ENCODE measurements around the gene ADAMTS10.
A peak's percentile ranks its signal among the peaks of the same experiment; 100 is the strongest.

DNA sequence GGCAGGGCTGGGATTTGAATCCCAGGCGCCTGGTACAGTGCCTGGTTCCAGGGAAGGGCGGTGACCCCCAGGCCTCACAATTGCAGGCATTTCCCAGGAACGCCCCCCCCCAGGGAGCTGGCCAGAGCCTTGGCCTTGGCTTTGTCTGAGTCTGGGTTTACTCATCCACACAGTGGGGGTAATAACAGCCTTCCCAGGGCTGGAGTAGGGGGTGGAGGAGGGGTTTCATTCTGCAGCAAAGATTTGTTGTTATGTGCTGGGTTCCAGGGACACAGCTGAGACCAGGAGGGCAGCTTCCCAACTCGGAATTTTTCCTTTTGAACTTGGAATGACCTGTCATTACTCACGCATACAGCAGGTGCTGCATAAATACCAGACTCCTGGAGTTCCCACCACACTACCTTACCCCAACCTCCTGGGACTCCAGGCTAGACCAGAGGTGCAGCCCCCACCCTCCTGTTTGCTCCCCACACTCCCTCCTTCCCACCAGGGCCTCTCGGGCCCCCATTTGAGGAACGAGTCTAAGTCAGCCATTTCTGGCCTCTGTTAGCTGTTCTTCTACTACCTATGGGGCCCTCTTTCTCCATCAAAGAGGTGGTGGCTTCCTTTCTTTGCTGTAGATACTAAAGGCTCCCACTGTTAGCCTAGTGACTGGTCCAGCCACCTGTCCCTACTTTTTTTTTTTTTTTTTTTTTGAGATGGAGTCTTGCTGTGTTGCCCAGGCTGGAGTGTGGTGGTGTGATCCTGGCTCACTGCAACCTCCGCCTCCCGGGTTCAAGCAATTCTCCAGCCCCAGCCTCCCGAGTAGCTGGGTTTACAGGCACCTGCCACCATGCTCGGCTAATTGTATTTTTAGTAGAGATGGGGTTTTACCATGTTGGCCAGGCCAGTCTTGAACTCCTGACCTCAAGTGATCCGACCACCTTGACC, 1.6 kb upstream of the ADAMTS10 start:
- TF ChIP-seq, protein P1, sequence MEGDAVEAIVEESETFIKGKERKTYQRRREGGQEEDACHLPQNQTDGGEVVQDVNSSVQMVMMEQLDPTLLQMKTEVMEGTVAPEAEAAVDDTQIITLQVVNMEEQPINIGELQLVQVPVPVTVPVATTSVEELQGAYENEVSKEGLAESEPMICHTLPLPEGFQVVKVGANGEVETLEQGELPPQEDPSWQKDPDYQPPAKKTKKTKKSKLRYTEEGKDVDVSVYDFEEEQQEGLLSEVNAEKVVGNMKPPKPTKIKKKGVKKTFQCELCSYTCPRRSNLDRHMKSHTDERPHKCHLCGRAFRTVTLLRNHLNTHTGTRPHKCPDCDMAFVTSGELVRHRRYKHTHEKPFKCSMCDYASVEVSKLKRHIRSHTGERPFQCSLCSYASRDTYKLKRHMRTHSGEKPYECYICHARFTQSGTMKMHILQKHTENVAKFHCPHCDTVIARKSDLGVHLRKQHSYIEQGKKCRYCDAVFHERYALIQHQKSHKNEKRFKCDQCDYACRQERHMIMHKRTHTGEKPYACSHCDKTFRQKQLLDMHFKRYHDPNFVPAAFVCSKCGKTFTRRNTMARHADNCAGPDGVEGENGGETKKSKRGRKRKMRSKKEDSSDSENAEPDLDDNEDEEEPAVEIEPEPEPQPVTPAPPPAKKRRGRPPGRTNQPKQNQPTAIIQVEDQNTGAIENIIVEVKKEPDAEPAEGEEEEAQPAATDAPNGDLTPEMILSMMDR (IDR thresholded peaks at IDR 0.05) = no peak
- TF ChIP-seq POLR2A (IDR thresholded peaks at IDR 0.05) (no peak), POLR2AphosphoS5 (IDR thresholded peaks at IDR 0.05; ENCODE audit: insufficient read depth in 1 of 2, low read depth in 1 of 2) (peak in 1 of 2 donors; percentile 66)

Data from vagina (tissue), 2 donors.